ENCODE results near the gene SELENOV.

The SELENOV gene

GRCh38 chr19:39558624-39559117, 43.7 kb downstream of the SELENOV start:
- DNase-seq, result no peak

DNA sequence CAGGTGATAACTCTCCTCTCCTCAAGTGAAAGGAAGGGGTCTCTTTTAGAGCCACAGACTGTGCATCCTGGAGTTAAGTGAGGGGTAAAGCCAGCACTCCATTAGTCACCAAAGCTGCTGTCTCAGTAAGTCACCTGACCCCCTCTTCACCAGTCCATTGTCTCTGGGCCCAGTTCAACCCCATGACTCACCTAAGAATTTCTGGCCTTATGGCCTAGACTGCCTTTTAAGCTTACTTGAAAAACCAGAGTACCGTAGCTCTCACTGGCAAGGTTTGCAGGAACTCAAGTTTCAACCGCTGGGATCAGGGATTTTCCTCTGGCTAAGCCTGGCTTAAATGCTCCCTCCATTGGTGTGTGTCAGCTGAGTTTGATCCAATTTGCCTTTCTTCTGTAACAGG, 48.5 kb downstream of the SELENOV start:
- DNase-seq, result no peak

DNA sequence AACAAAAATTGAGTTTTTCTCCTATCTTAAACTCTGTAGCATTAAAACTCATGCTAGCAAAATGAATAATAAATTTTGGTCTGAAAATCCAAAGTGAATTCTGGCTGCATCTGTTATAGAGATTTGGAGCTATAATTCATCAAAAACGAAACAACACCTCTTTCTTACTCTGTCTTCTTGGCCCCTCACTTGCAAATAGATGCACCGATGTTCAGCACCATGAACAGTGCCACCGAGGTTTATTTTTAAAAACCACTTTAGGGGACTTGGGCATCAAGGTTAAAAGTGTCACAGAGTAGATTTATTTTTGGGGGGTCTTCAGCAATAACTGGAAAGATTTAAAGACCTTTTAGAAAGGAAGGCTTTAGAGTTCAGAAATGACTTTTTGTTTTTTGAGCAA, 51.1 kb downstream of the SELENOV start:
- DNase-seq, result no peak

- no peak for DNase-seq
Observed at GRCh38 chr19:39568604-39569003, 53.7 kb downstream of the SELENOV start.
